ENCODE data around the gene SAT1. TPM values are rescaled to one million over a fixed set of nuclear protein-coding genes. Genes with fewer than 3 reads are reported as not detected.
"Not testable (repeated sequence)": the region's sequence is repeated elsewhere in the genome, so short reads cannot be mapped to it uniquely, and the experiment has no call there.

SAT1 gene
- polyA plus RNA-seq (2013, experiment 1 of 2) = 278 TPM
- 249 TPM for polyA plus RNA-seq (2013, experiment 2 of 2)

DNA sequence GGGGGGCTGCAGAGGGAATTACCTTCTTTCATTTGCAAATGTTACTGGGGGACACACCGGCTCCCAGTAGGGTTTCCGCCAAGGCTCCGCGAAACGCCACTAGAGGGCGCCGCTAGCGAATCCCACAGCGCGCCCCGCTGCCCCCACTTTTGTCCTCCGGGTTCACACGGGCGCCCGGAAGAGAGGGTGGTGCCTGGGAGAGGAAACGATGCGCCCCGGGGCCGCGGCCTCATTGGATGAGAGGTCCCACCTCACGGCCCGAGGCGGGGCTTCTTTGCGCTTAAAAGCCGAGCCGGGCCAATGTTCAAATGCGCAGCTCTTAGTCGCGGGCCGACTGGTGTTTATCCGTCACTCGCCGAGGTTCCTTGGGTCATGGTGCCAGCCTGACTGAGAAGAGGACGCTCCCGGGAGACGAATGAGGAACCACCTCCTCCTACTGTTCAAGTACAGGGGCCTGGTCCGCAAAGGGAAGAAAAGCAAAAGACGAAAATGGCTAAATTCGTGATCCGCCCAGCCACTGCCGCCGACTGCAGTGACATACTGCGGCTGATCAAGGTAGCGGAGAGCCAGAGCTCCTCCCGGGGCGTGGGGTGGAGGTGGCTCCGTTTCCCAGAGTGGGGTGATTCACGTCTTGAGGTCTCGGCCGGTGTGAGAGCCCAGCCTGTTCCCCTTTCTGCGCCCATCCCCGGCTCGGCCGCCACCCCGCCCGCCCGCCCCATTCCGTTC lies at the start of gene SAT1:
Gene SAT1 (plus strand): TSS at position 311 of the 726 bp plus-strand sequence. CDS start 179 bp downstream, at position 490.
- H3K9me3 ChIP-seq (ENCODE audit: control insufficient read depth, low read length) = no peaks in the 10 kb centered on the region
- WGBS, 2 experiments (ENCODE audit: insufficient coverage in 2 of 2) = 0 to 1% methylated on average over 2 to 21 of the region's 58 CpGs
- H3K4me3 ChIP-seq (ENCODE audit: extremely low read depth, insufficient read depth, low read length, poor library complexity, severe bottlenecking) = peak within 1 kb of the TSS; percentile 50

DNA sequence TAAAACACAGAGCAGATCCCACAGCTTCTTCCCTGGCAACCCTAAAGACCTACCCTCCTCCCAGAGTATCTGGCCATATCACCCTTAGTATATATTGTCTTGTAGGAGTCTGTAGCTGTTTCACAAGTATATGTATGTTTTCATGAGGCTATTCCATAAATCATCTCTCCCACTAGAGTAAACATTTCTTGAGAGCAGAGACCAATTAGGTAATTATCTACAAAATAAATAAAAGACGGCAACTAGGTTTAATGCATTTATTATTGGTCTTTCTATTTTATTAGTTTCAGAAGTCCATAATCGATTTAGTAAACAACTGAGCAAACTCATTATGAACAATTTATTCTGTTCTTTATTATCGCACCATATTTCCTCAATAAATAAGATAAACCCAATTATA lies 46.9 kb upstream of the SAT1 start:
- H3K36me3 ChIP-seq (ENCODE audit: control insufficient read depth, insufficient read depth, low read length) = peaks cover 11% of the 10 kb centered on the region
- peaks cover 3% of the 10 kb centered on the region for H3K4me1 ChIP-seq (ENCODE audit: control insufficient read depth, insufficient read depth, low read length, poor library complexity, severe bottlenecking)
- no peak overlapping the region for H3K4me3 ChIP-seq (ENCODE audit: extremely low read depth, insufficient read depth, low read length, poor library complexity, severe bottlenecking)
- no peaks in the 10 kb centered on the region for H3K9me3 ChIP-seq (ENCODE audit: control insufficient read depth, low read length)
- WGBS, 2 experiments (ENCODE audit: insufficient coverage in 2 of 2) = 0% methylated on average over 1 of the region's 3 CpGs; no CpG with 5 or more reads in 1 of the 2 experiments
- no peak overlapping the region for H3K27ac ChIP-seq (ENCODE audit: low read depth, low read length, severe bottlenecking)

More for the DNA sequence above, at the start of gene SAT1:
- Histone ChIP-seq H3K27ac (ENCODE audit: low read depth, low read length, severe bottlenecking) (peak within 1 kb of the TSS; percentile 49), H3K36me3 (ENCODE audit: control insufficient read depth, insufficient read depth, low read length) (peaks cover 7% of the 10 kb centered on the region), H3K4me1 (ENCODE audit: control insufficient read depth, insufficient read depth, low read length, poor library complexity, severe bottlenecking) (peaks cover 5% of the 10 kb centered on the region)

DNA sequence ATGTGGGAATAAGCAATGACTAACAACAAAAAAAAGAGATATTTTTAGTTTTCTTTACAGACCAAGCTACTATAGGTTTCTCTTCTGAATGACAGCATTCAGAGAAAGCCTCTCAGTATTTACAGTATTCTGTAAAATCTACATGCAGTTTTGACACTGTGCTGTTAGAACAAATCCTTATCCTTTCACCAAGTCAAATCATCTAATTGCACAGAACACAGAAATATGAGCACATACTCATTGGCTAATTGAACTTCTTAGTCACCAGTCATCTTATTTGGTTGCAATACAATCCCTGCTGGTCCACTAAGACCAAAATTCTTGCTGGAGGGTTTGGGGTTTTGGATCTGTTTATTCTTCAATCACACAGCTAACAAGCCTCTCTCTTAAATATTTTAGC lies 45.6 kb upstream of the SAT1 start:
- Histone ChIP-seq H3K4me3 (ENCODE audit: extremely low read depth, insufficient read depth, low read length, poor library complexity, severe bottlenecking) (no peak overlapping the region), H3K27ac (ENCODE audit: low read depth, low read length, severe bottlenecking) (no peak overlapping the region), H3K4me1 (ENCODE audit: control insufficient read depth, insufficient read depth, low read length, poor library complexity, severe bottlenecking) (peaks cover 10% of the 10 kb centered on the region), H3K36me3 (ENCODE audit: control insufficient read depth, insufficient read depth, low read length) (peaks cover 5% of the 10 kb centered on the region), H3K9me3 (ENCODE audit: control insufficient read depth, low read length) (no peaks in the 10 kb centered on the region)

DNA sequence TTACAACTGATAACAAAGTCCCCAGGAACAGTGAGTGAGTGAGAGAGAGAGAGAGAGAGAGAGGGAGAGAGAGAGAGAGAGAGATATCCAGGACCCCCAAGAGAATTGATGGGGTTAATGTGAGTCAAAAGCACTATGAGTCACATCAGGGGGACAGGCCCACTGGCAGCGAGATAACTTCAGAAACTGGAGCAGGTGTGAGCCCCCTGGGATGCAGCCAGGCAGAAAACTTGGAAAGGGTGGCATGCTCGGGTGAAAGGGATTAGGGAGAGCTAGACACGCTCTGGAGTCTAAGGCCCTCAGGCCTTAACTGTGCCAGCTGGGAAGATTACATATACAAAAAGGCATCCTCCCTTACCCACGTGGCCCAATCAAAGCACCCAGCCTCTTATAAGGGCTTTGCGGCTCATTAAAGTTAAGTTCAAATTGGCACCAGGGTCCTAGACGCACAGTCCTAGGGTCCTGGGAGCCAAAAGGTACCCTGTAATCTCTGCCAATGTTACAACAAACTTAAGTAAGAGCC lies 40.7 kb upstream of the SAT1 start:
- 15 to 20% methylated on average over 1 to 3 of the region's 6 CpGs for WGBS, 2 experiments (ENCODE audit: insufficient coverage in 2 of 2)

DNA sequence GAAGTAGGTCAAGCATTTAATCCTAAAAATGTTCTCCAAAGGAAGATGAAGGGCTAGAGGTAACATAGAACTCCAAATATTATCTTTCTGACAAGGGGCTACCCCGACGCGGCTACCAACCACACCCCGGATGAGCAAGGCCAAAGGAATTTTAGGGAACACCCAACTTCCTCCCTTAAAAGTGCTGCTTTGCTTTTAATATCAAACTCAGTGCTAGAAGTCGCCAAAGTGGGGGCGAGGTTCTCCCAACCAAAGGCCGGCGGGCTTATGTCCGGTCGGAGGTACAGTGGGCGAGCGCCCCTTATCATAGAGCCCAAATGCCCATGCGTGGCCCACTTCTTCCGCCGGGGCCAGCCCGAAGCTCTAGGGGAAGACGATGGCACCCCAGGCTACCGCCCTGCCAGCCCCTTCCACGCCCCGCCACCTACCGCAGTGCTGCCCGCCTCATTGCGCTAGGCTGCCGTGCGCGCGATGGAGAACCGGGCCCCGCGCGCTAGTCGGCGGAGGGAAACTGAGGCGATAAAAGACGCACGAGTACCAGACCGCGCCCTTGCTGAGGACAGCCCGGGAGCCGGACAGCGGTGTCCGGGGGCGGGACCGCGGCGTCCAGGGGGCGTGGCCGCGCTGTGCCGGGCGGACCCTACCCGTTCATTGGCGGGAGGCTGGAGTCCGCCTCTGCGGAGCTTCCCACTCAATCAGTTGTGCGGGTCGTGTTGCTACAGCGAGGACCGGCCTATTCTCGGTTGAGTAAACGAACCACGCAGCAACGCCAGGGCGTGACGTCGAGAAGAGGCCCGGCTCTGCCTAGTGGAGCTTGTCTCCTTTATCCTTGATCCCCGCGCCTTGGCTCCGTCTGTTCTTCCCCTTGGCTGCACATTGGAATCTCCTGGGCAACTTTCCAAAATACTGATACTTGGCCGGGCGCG lies 40.0 kb upstream of the SAT1 start, which contains the start of gene ACOT9:
Gene ACOT9 (minus strand): TSS at position 580 of the 926 bp plus-strand sequence. CDS start 132 bp downstream, at position 448.
- Histone ChIP-seq H3K27ac (ENCODE audit: low read depth, low read length, severe bottlenecking) (peak within 1 kb of the TSS; percentile 85), H3K9me3 (ENCODE audit: control insufficient read depth, low read length) (no peaks in the 10 kb centered on the region), H3K4me1 (ENCODE audit: control insufficient read depth, insufficient read depth, low read length, poor library complexity, severe bottlenecking) (peaks cover 10% of the 10 kb centered on the region), H3K4me3 (ENCODE audit: extremely low read depth, insufficient read depth, low read length, poor library complexity, severe bottlenecking) (peak within 1 kb of the TSS; percentile 64), H3K36me3 (ENCODE audit: control insufficient read depth, insufficient read depth, low read length) (no peaks in the 10 kb centered on the region)
- WGBS, 2 experiments (ENCODE audit: insufficient coverage in 2 of 2) = 1 to 3% methylated on average over 34 to 55 of the region's 73 CpGs

More for the DNA sequence above, 40.7 kb upstream of the SAT1 start:
- H3K4me1 ChIP-seq (ENCODE audit: control insufficient read depth, insufficient read depth, low read length, poor library complexity, severe bottlenecking) = peaks cover 10% of the 10 kb centered on the region
- no peaks in the 10 kb centered on the region for H3K36me3 ChIP-seq (ENCODE audit: control insufficient read depth, insufficient read depth, low read length)
- no peaks in the 10 kb centered on the region for H3K9me3 ChIP-seq (ENCODE audit: control insufficient read depth, low read length)
- peak overlapping the region; percentile 64 for H3K4me3 ChIP-seq (ENCODE audit: extremely low read depth, insufficient read depth, low read length, poor library complexity, severe bottlenecking)
- H3K27ac ChIP-seq (ENCODE audit: low read depth, low read length, severe bottlenecking) = peak overlapping the region; percentile 85

DNA sequence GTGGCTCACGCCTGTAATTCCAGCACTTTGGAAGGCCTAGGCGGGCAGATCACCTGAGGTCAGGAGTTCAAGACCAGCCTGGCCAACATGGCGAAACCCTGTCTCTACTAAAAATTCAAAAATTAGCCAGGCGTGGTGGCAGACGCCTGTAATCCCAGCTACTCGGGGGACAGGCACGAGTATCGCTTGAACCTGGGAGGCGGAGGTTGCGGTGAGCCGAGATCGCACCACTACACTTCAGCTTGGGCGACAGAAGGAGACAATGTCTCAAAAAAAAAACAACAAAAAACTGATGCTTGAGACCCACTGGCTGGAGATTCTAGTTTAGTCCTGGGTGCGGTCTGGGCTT lies 39.4 kb upstream of the SAT1 start:
- Histone ChIP-seq H3K4me3 (ENCODE audit: extremely low read depth, insufficient read depth, low read length, poor library complexity, severe bottlenecking) (peak overlapping the region; percentile 64), H3K27ac (ENCODE audit: low read depth, low read length, severe bottlenecking) (peak overlapping the region; percentile 85)
- H3K4me1 ChIP-seq (ENCODE audit: control insufficient read depth, insufficient read depth, low read length, poor library complexity, severe bottlenecking); H3K9me3 ChIP-seq (ENCODE audit: control insufficient read depth, low read length); H3K36me3 ChIP-seq (ENCODE audit: control insufficient read depth, insufficient read depth, low read length): not testable (repeated sequence)
- 31 to 78% methylated on average over 2 to 11 of the region's 14 CpGs for WGBS, 2 experiments (ENCODE audit: insufficient coverage in 2 of 2)

DNA sequence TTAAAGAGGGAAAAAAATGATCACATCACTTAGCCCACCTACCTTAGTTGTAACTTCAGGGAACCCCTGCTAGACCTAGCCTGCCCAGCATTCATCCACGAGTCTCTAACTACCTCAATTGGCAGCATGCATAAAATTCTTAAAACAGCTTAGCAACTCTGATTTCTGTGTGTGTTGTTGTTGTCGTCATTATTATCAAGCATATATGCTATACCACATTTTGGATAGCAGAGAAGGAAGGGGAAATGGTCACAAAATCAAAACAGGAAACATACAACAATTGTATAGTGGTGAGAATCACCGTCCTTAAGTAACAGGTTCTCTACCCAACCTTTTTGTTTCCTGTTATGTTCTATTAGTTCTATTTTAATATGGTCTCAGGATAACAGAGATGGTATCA lies 37.2 kb upstream of the SAT1 start:
- Histone ChIP-seq H3K36me3 (ENCODE audit: control insufficient read depth, insufficient read depth, low read length) (no peaks in the 10 kb centered on the region), H3K4me3 (ENCODE audit: extremely low read depth, insufficient read depth, low read length, poor library complexity, severe bottlenecking) (no peak overlapping the region), H3K9me3 (ENCODE audit: control insufficient read depth, low read length) (no peaks in the 10 kb centered on the region), H3K27ac (ENCODE audit: low read depth, low read length, severe bottlenecking) (no peak overlapping the region), H3K4me1 (ENCODE audit: control insufficient read depth, insufficient read depth, low read length, poor library complexity, severe bottlenecking) (peaks cover 7% of the 10 kb centered on the region)
- no CpG with 5 or more reads among the region's 3 CpGs for WGBS, 2 experiments (ENCODE audit: insufficient coverage in 2 of 2)

DNA sequence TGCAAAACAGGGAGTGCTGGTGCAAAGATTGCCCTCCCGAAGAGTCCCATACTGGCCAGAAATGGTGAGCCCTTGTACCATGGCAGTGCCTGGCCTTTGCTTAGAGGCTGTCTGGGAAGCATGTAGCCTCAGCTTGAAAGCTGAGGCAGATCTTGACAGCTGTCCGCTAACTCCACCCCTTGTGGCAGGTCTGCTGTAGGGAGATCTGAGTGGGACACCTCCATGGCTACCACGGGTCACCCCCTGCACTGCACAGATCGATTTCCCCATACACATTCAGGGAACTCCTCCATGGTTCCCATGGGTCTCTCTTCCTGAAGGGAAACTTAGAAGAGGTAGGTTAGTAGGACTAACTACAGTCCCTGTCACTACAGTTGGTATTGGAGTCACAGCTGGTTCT lies 33.8 kb upstream of the SAT1 start:
- no peak overlapping the region for H3K4me3 ChIP-seq (ENCODE audit: extremely low read depth, insufficient read depth, low read length, poor library complexity, severe bottlenecking)
- whole genome bisulfite sequencing, 2 experiments (ENCODE audit: insufficient coverage in 2 of 2) = 70% methylated on average over 1 of the region's 4 CpGs; no CpG with 5 or more reads in 1 of the 2 experiments
- H3K4me1 ChIP-seq (ENCODE audit: control insufficient read depth, insufficient read depth, low read length, poor library complexity, severe bottlenecking) = no peaks in the 10 kb centered on the region
- no peaks in the 10 kb centered on the region for H3K36me3 ChIP-seq (ENCODE audit: control insufficient read depth, insufficient read depth, low read length)
- no peak overlapping the region for H3K27ac ChIP-seq (ENCODE audit: low read depth, low read length, severe bottlenecking)
- H3K9me3 ChIP-seq (ENCODE audit: control insufficient read depth, low read length) = no peaks in the 10 kb centered on the region

DNA sequence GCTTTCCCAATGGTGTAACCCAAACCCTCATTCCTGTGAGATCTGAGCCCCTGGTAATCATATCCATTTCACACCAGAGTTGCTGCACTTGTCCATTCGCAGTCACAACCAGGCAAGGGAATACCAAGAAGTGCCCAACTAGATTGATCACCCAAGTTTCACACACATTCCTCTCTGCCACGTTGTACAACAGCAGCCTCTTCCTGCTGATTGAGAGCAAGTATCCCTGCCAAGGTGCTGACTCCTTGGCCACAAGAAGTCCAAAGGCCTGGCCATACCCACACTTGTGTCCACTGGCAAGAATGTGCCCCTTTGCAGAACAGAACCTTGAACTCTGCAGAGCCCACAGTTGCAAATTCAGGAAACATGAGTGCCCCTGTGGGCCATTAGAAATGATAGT lies 33.4 kb upstream of the SAT1 start:
- Histone ChIP-seq H3K4me3 (ENCODE audit: extremely low read depth, insufficient read depth, low read length, poor library complexity, severe bottlenecking) (no peak overlapping the region), H3K4me1 (ENCODE audit: control insufficient read depth, insufficient read depth, low read length, poor library complexity, severe bottlenecking) (no peaks in the 10 kb centered on the region), H3K36me3 (ENCODE audit: control insufficient read depth, insufficient read depth, low read length) (no peaks in the 10 kb centered on the region), H3K9me3 (ENCODE audit: control insufficient read depth, low read length) (no peaks in the 10 kb centered on the region), H3K27ac (ENCODE audit: low read depth, low read length, severe bottlenecking) (no peak overlapping the region)
- WGBS, 2 experiments (ENCODE audit: insufficient coverage in 2 of 2) = 50 to 75% methylated on average over 1 to 2 of the region's 2 CpGs

DNA sequence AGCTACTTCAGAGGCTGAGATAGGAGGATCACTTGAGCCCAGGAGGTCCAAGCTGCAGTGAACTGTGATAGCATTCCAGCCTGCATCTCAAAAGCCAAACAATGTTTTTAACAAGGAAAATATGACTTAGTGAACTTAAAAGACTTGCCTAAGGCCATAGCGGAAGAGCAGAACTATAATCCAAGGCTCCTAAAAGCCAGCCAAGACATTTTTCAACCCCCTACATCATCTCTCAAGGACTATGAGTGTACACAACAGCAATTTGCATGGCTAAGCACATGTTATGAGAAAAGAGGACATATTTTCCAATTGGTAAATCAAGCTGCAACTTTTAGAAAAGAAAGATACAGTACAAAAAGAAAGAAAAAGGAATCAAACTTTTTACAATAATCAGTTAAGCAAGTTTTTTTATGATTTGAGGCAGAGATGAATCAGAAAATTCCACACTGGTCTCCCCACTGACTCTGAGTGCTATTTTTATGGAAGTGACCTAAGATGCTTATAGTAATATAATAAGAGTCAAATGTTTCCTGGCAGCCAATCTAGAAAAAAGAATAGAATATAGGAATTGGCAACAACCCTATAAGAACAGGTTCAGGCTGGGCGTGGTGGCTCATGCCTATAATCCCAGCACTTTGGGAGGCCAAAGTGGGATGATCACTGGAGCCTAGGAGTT lies 30.1 kb upstream of the SAT1 start:
- Histone ChIP-seq H3K4me3 (ENCODE audit: extremely low read depth, insufficient read depth, low read length, poor library complexity, severe bottlenecking) (no peak overlapping the region), H3K27ac (ENCODE audit: low read depth, low read length, severe bottlenecking) (no peak overlapping the region), H3K4me1 (ENCODE audit: control insufficient read depth, insufficient read depth, low read length, poor library complexity, severe bottlenecking) (no peaks in the 10 kb centered on the region), H3K36me3 (ENCODE audit: control insufficient read depth, insufficient read depth, low read length) (no peaks in the 10 kb centered on the region), H3K9me3 (ENCODE audit: control insufficient read depth, low read length) (no peaks in the 10 kb centered on the region)
- WGBS, 2 experiments (ENCODE audit: insufficient coverage in 2 of 2) = no CpG with 5 or more reads among the region's 2 CpGs
